HL-60 (cell line): ENCODE results near the gene AKAP5.

Experiments used
- DNase-seq, 2 experiments: peaks; one replicate each; pipeline ENCODE4 v3.0.0-alpha.2; 2010 to 2020; ENCODE audit warnings: low read depth in 1 of 2, low spot score in 1 of 2
- H3K27ac ChIP-seq: fragments of 250-450 bp; sonication (Bioruptor Pico); replicated peaks from 2 replicates; pipeline ENCODE4 v1.5.1; 2020; ENCODE audit warnings: mild to moderate bottlenecking, moderate library complexity
- H3K27me3 ChIP-seq: fragments of 250-450 bp; sonication (Bioruptor Pico); 2 replicates; pipeline ENCODE4 v1.5.1; 2021; ENCODE audit warnings: mild to moderate bottlenecking, moderate library complexity; ENCODE audit not compliant: insufficient read depth, poor library complexity, severe bottlenecking
- H3K4me3 ChIP-seq: replicated peaks from 2 replicates; pipeline ENCODE4 v1.5.1; 2011; ENCODE audit warnings: mild to moderate bottlenecking, control low read depth, low read length; ENCODE audit not compliant: insufficient read depth
- CTCF ChIP-seq: IDR thresholded peaks from one replicate; pipeline ENCODE4 v1.5.1; 2011; ENCODE audit warnings: low read length, control low read depth, inconsistent platforms; ENCODE audit not compliant: insufficient read depth
- GABPA ChIP-seq: IDR thresholded peaks from 2 replicates; pipeline ENCODE4 v1.6.1; 2012; ENCODE audit warnings: low read depth
- POLR2AphosphoS5 ChIP-seq: IDR thresholded peaks from 2 replicates; pipeline ENCODE4 v1.6.1; 2012; ENCODE audit warnings: low read depth
- REST ChIP-seq: IDR thresholded peaks from 2 replicates; pipeline ENCODE4 v1.6.1; 2012; ENCODE audit warnings: low read depth; ENCODE audit not compliant: insufficient replicate concordance
- SPI1 ChIP-seq: IDR thresholded peaks from 2 replicates; pipeline ENCODE4 v1.6.1; 2012; ENCODE audit warnings: low read depth, mild to moderate bottlenecking, borderline replicate concordance
- long read RNA-seq: library from polyadenylated mRNA; unstranded; transcript quantifications from one replicate; pipeline ENCODE4 v2.0.0, GENCODE V29; 2020

The AKAP5 gene
- long read RNA-seq = 0 reads

GRCh38 chr14:64465191-64465822 is at the start of gene AKAP5:
Gene AKAP5, plus strand, starts transcription at chr14:64465499. Its CDS starts 2,896 bp downstream, at chr14:64468395.
- Histone ChIP-seq H3K4me3 (peak within 1 kb of the TSS; percentile 38), H3K27me3 (no peaks in the 10 kb centered on the region), H3K27ac (no peak within 1 kb of the TSS)
- no peak for TF ChIP-seq CTCF
- no peak for TF ChIP-seq SPI1
- TF ChIP-seq REST = no peak
- no peak for TF ChIP-seq POLR2AphosphoS5
- no peak for TF ChIP-seq GABPA
- DNase-seq = peak in 1 of 2 experiments; percentile 1

- TF ChIP-seq GABPA (no peak), SPI1 (no peak), POLR2AphosphoS5 (no peak), REST (no peak), CTCF (no peak)
- Histone ChIP-seq H3K27me3 (no peaks in the 10 kb centered on the region), H3K4me3 (no peak overlapping the region), H3K27ac (no peak overlapping the region)
- DNase-seq = no peak
Observed at GRCh38 chr14:64416348-64416932, 48.9 kb upstream of the AKAP5 start.

GRCh38 chr14:64417055-64417770 is 48.1 kb upstream of the AKAP5 start:
- Histone ChIP-seq H3K27ac (no peak overlapping the region), H3K27me3 (no peaks in the 10 kb centered on the region), H3K4me3 (no peak overlapping the region)
- DNase-seq = no peak
- TF ChIP-seq REST = no peak
- no peak for TF ChIP-seq POLR2AphosphoS5
- no peak for TF ChIP-seq SPI1
- no peak for TF ChIP-seq CTCF
- no peak for TF ChIP-seq GABPA
